ENCODE measurements around the gene MCRIP2.

The MCRIP2 gene

DNA sequence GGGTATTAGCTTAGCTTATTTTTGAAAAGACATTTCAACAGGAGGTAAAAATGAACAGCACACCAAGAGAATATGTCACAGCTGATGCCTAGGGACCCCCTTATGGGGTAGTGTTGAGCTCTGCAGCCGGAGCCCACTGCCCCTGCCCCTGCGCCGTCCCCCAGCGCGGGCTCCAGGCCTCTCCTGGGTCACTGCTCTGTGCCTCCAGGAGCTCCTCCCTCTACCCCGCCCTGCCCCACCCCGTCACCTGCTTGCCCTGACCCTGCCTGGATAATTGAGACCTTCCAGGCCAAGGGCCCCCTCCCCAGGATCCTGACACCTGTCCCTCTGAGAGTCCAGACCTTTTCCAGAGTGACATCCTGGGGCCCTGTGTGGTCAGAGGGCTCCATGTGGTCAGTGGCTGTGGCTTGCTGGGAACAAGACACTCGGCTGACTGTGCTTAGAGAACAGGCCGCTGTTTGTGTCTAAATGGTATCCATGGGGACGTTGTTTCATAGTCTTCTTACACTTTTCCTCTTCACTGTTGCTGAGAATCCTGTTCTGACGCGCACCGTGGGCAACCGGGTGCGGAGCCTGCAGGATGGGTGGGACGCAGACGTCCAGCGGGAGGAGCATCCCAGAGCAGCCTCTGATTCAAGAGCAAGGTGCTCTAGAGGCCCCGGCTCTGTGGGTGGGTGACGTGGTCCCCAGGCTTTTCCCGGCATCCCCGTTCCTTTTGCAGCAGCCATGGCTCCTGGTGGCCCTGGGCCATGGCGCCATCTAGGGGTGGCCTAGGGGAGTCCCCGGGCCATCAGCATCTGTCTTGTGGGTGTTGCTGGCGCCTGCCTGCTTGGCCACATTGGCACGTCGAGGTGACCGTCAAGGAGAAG, 30.9 kb upstream of the MCRIP2 start:
- no peak for DNase-seq

DNA sequence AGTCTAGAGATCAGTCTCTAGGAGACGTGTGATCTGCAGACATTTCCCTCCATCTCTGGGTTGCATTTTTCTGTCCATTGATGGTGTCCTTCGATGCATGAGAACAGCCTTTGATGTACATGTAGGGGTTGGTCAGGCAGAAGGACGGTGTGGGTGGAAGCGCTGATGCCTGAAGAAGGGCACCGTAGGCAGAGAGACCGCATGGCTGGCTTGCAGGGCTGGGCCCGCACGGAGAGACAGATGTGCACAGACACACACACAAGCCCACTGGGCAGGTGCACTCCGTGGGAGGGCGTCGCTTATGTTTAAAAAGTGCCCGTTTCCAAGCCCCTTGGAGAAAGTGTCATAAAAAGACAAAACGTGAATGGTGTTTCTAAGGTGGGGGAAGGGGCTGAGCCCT, 26.5 kb upstream of the MCRIP2 start:
- DNase-seq, result no peak

DNA sequence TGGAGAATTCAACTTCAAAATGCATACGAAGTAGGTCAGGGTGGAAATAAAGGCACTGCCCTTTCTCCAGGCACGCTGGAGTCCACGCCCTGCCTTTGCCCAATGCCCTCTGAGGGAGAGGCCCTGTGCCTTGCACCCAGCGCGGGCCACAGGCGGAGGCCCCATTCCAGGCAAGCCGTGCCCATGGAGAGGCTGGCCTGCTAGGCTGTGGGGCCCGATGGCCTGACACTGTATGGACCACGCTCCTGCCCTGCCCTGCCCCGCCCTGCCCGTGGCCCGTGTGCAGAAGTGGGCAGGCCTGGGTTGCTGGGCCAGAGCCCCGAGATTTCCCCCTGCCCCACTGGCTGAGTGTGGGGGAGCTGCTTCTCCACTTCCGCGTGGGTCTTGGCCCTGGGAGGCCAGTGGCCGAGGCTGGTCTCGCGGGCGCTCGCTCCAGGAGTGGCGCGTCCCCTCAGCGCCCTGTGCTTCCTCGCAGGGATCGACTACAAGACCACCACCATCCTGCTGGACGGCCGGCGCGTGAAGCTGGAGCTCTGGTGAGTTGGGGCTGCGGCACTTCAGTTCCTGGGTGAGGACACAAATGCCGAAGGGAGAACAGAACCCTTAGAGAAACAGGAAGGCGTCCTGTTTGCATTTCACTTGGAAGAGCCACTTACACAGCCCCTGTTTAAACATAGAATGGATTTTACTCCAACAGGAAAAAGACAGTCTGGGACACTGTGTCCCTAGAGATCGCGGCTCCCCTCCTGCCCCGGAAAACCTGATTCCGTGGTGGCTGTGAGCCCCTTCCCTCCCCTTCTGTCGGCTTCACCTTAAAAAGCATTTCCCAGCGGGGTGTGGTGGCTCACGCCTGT, 24.7 kb upstream of the MCRIP2 start:
- DNase-seq, result no peak

DNA sequence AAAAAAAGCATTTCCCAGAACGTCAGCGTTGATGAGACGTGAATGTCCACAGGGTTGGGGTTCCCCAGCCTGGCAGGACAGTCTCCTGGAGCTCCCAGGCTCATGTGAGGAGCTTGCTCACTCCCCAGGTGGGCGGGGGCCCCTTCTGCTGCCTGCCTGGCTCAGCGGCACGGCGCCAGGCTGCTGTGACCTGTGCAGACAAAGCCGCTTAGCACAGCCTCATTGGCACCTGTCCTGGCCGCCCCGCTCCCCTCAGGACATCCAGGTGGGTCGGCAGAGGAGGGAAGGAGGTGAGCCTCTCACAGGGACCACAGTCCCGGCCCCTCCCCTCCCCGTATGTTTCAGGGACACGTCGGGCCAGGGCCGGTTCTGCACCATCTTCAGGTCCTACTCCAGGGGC, 23.8 kb upstream of the MCRIP2 start:
- DNase-seq, result no peak

DNA sequence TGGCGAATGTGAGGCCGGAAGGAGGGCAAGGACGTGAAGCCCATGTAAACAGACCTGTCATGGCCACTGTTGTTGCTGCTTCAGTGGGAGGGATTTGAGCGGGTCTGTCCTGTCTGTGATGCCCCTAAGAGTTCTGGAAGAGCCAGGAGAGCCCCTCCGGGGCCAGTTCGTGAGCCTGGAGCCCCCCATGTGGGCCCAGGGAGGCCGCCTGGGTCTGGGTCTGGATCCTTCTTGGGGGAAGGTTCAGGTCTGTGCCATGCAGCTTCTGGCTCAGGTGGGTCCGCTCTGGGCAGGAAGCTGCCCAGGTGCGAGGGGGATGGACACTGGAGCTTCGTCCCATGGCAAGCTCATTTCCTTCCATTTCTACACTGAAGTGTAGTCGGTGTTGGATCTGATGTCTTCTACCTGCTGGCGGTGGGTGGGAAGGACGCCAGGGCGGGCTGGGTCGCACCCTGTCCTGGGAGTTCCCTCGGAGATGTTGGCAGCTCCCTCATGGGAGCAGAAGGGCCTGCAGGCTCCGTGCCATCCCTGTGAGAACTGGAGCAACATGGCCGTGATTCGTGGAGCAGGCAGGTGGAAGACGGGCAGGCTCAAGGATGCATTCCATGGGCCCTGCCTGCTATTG, 22.0 kb upstream of the MCRIP2 start:
- no peak for DNase-seq

DNA sequence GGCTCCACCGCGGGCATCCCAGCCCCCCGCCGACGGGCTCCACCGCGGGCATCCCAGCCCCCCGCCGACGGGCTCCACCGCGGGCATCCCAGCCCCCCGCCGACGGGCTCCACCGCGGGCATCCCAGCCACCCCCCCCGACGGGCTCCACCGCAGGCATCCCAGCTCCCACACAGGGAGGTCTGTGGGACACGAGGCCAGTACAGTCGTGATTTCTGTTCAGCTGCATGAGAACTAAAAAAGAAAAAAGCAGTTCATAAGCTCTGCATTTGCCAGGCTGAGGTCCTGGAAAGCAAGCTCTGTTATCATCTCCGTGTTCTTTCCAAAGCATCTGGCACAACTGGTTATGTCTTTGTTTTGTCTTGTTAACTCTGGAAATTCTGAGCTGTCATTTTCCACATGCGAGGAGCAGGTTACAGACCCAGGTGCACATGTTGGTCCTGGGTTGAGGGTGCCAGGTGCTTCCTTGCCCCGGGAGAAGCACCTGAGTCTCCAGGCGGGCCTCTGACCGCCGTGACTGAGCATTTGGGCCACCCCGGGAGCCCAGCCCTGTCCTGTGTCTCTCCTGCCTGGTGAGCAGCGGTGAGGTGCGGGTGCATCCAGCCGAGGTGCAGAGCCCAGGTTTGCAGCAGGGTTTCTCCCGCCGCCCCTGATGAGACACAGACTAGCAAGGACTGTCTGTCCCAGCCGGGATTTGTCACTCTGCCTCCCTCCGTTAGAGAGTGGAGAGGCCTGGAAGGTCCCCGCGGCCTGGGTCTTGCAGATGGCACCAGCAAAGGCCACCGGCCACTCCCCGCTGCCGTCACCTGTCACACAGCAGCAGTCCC, 20.7 kb upstream of the MCRIP2 start:
- DNase-seq, result no peak

DNA sequence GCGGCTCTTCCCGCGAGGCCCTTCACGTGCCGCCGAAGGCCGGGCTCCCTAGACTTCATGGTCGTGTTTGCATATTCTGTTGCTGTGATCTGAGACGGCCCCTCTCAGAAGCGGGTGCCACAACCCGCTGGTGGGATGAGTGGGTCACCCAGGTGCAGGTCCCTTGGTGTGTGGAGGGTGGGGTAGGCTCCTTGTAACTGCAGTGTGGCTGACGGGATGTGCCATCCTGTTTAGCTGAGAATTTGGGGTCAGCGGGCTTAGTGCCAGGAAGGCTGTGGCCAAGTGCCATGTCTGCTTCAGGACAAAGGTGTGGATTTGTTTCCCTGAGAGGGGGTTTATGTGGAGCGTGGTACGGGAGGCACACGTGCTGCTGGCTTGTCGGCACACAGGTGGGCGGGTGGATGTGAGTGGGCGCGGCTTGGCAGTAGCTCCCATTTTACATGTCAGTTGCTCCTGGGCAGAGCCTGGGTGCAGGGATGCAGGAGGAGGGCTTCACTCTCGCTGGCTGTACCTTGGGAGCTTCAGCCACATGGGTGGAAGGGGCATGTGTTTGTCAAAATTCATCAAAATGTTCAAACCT, 20.0 kb upstream of the MCRIP2 start:
- DNase-seq, result no peak

DNA sequence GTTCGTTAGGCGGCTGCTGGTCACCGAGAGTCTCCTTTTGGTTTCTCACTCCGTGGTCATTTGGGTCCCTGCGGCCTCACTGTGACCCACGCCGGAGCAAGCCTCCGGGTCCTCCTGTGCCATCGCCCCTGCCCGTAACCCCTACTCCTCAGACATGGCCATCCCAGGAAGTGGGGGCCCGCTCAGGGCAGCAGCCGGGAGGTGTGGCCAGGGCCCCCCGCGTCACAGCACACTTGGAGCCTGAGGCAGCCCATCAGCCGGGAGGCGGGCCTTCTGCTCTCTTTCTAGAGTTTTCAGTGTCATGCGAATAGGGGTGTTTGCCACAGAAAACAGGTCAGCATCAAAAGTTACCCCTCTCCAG, 18.7 kb upstream of the MCRIP2 start:
- DNase-seq, result no peak

DNA sequence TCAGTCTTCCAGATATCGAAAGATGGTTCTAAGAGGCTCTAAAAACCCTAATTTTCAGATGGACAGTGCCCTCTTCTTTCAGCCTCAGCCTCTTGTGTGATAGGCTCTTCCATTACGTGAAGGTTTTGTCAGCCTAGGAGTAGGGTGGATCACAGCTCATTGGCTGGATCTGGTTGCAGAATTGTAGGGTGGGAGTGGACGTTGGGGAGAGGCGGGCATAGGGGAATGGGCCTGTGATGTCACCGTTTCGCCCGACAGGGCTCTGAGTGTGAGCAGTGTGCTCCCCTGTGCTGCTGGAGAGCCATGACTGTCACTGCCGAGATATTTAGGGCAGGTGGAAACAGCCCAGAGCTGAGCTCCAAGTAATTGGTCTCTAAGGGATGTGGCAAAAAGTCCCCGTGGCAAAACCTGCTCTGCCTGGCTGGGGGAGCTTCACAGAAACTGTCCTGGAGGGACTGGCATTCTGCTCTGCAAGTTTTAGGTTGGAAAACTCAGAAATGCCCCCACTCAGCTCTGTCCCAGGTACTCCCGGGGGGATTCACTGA, 17.0 kb upstream of the MCRIP2 start:
- no peak for DNase-seq

DNA sequence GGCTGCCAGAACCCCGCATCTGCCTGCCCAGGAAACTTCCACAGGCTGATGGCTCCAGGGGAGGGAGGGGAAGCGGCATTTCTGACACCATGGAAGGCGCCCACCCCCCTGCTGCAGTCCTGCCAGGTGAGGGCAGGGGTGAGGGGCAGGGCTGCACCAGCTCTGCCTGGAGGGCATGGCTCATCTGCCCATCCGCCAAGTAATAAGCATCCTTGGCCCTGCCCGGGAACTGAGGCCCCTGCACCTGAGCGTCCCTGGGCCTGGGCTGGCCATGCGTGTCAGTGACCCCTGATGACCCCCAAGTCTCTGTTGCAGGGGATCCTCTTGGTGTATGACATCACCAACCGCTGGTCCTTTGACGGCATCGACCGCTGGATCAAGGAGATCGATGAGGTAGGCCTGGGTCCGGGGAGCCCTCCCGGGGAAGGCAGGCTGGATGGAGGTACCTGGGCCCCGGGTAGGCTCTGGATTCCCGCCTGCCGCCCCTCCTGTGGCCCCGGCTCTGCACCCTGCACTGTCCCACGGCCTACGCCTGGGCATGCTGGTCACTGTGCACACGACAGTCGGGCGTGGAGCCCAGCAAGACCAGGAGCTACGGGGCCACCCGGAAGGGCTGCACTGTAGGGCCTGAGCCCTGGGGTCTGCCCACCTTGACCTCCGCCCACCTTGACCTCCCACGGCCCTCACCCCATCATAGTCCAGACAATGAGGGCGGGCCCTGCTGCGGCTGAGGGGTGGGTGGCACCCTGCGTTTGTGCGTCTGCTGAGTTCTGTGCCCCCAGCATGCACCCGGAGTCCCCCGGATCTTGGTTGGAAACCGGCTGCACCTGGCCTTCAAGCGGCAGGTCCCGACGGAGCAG, 16.3 kb upstream of the MCRIP2 start:
- DNase-seq, result no peak

DNA sequence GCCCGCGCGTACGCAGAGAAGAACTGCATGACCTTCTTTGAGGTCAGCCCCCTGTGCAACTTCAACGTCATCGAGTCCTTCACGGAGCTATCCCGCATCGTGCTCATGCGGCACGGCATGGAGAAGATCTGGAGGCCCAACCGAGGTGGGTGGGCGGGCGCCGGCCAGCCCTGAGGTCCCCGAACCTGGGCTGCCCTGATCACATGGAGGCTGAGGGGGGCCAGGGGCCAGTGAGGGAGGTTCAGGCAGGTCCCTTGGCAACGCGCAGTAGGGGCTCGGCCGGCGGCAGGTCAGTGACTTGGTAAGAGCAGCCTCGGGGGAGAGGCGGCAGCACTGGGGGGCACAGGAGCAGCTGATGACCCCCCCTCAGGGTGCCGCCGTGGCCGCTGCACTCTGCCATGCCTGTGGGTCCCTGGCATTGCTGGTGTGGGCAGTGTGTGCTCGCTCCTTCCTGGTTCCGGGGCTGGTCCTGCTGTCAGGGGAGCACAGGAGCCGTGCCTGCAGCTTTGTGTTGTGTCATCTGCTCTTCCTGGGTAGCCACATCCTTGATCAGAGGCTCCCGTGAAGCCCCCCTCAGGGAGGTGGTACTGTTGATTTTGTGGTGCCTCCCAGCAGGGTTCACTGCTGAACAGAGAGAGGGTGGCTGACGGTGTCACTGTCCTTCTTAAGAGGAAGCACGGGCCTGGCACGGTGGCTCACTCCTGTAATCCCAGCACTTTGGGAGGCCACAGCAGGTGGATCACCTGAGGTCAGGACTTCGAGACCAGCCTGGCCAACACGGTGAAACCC, 15.5 kb upstream of the MCRIP2 start:
- no peak for DNase-seq

DNA sequence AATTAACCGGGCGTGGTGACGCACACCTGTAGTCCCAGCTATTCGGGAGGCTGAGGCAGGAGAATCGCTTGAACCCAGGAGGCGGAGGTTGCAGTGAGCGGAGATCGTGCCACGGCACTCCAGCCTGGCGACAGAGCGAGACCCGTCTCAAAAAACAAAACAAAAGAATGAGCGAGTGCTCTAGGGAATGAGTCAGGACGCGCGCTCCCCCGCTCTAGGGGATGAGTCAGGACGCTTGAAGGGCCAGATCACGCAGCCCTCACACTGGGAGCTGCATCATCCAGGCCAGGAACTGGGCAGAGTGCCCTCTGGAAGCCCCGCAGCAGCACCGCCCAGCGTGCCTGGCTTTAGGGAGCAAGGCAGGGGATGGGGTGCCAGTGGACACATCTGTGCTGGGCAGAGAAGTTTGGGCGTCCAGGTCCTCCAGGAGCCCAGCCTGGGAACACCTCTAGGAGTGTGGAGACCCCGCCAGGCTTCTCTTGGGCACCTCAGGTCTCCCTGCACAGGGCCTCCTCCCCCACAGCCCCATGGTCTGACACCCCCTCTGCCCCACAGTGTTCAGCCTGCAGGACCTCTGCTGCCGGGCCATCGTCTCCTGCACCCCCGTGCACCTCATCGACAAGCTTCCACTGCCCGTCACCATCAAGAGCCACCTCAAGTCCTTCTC, 14.7 kb upstream of the MCRIP2 start:
- DNase-seq, result no peak

DNA sequence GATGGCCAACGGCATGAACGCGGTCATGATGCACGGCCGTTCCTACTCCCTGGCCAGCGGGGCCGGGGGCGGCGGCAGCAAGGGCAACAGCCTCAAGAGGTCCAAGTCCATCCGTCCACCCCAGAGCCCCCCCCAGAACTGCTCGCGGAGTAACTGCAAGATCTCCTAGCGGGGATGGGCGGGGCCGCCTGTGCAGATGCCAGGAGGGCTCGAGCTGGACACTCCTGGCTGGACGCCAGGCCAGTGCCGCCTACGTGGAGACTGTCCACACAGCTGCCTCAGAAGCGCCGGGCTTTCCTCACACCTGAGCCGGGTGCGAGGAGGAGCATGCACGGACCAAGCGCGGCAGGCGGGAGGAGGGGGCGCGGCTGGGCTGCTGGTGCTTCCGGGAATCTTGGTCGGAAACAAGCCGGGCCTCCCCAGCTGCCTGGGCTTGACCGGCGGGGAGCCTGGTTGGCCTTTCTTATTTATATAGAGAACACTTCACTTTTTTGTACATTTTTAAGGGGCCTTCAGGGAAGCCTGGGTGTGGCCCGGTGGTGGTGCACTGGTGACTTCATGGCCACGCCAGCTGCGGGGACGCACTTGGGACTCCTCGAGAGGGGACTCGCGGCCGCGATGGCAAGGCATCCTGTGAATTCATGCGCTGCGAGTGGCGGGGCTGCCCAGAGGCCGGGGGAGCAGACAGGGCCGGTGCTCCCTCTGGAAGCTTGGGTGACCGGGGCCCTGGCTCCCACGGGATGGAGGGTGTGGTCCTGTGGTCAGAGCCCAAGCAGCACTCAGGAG, 14.0 kb upstream of the MCRIP2 start:
- no peak for DNase-seq

DNA sequence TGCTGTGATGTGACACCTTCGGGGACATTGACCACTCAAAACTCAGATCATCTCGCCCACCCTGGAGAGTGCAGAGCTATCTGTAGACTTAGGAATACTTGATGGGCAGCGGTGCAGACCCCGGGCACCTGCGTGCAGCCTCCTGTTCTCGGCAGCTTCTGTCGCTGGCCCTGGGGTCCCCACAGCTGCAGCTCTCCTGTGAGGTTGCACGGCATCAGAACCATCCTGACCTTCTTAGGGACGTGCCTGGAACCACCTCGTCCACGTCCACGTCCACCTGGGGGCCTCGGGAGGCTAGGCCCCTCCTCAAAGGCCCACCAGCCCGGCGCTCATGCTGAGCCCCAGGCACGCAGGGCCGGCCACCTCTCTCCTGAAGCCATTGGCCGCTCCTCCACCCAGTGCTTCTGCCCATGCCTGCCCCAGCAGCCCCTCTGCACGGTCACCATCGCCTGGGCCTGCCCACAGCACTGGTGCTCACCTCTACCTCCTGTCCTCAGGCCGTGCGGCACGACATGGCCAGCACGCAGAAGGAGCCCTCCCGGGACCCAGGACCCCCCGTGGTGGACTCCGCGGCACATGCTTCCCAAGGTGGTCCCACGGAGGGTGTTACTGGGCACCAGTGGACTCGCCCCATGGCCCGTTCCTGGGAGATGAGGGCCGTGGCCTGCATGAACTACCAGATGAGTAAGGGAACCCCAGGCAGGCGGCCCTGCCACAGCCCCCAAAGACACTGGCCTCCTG, 13.1 kb upstream of the MCRIP2 start:
- DNase-seq, result no peak

DNA sequence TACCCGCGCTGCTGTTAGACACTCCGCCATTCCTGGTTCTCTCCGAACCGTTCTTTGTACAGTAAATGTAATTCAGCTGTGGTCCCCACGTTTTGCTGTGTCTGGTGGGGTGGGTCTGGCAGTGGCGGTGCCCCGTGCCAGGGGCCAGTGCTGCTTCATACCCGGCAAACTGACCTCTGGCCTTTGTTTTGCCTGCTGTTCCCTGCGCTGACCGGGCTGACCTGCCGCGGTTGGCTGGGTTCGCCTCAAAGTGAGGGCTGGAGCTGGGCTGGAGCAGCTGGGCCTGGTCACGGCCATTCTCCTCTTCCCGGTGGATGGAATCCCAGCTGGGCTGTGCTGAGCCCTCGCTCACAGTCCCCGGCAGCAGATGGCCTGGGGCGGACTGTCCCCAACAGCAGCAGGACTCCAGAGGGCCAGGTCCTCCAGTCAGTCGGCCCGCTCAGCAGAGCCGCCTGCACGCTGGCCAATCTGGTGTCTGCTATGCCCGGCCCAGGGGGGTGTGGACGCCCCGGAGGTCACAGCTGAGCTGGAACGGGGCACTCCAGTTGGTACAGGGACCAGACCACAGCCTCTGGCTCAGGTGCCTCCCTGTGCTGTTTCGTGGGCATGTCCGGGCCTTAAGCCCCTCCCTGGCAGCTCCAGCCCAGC, 12.3 kb upstream of the MCRIP2 start:
- peak; percentile 65 for DNase-seq

DNA sequence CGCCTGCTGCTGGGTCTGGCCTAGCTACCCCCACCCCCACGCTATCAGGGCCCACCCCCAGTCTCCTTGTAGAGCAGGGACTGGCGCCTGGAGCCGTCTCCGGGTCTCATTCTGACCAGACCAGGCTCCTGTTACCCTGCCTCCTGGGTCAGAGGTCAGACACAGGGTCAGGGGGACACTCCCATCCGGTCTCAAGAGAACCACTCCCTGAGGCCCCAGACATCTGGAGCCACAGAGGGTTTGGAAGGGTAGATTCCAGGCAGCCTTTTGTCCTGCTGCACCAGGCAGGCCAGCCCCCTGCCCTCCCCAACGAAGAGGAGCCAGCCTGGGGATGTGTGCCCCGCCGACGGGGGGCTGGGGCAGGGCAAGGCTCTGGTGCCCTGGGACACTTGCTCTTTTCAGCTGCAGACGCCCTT, 11.8 kb upstream of the MCRIP2 start:
- no peak for DNase-seq

DNA sequence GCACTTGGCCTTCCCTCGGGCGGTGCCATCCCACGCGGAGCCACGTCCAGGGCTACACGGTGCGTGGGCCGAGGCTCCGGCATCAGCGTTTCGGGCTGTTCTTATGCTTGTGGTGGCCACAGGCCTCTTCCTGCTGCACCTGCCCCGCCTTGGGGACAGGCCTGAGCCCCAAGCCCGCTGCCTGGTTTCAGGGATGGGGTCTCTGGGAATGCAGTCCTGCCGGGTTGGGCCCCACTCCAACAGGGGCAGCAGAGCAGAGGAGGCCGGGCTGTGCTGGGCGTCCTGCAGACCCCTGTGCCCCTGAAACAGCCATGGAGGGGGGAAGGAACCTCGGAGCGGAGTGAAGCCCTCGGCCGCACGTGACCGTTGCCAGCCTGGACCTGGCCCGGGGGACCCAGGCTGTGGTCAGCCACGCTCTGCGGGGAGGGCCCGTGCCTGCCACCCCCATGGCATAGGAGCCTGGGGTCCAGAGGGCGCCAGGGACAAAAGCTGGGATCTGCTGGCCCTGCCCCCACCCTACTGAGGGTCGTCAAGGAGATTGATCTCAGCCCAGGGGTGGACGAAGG, 11.3 kb upstream of the MCRIP2 start:
- peak; percentile 66 for DNase-seq

All from right kidney (tissue), 1 donor.